HG03045 (cell line): ENCODE data around the gene SULT2B1.
"Not testable (repeated sequence)": the region's sequence is repeated elsewhere in the genome, so short reads cannot be mapped to it uniquely, and the experiment has no call there.

Experiments used
- ATAC-seq: cut with Tn5 transposase; IDR thresholded peaks from one replicate; pipeline ENCODE4 v1.9.1; 2021; ENCODE audit warnings: mild to moderate bottlenecking, moderate library complexity; ENCODE audit not compliant: unreplicated experiment

Gene SULT2B1

DNA sequence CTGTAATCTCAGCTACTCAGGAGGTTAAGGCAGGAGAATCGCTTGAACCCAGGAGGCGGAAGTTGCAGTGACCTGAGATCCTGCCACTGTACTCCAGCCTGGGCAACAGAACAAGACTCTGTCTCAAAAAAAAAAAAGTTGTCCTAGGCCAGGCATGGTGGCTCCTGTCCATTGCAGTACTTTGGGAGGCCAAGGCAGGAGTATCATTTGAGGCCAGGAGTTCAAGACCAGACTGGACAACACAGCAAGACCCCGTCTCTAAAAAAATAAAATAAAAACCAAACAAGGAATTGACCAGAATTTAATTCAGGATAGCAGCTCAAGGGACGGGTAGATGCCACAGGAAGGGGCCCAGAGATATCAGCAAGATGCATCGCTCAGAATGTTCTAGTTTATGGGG, 4.9 kb downstream of the SULT2B1 start:
- ATAC-seq: no peak

GRCh38 chr19:48558018-48558684, 6.2 kb downstream of the SULT2B1 start:
- ATAC-seq: no peak

GRCh38 chr19:48560095-48560530, 8.1 kb downstream of the SULT2B1 start:
- no peak for ATAC-seq

DNA sequence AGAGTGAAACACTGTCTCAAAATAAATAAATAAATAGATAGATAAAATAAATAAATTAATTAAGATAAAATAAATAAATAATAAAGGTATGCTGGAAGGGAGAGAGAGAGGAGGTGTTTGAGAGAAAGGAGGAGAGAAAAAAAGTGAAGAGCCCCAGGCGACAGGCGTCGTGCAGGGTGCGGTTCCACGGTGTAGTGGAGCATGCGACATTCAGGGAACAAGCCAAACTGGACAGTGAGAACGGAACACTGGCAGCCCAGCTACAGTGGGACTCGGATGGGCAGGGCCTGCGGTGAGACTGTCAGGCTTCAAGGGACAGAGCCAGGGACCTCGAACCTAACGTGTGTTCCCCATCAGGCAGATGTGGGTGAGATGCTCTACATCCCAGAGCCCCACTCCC, 9.4 kb downstream of the SULT2B1 start:
- ATAC-seq: no peak

- ATAC-seq: no peak
These were observed 13.1 kb downstream of the SULT2B1 start for GRCh38 chr19:48565090-48565489.

DNA sequence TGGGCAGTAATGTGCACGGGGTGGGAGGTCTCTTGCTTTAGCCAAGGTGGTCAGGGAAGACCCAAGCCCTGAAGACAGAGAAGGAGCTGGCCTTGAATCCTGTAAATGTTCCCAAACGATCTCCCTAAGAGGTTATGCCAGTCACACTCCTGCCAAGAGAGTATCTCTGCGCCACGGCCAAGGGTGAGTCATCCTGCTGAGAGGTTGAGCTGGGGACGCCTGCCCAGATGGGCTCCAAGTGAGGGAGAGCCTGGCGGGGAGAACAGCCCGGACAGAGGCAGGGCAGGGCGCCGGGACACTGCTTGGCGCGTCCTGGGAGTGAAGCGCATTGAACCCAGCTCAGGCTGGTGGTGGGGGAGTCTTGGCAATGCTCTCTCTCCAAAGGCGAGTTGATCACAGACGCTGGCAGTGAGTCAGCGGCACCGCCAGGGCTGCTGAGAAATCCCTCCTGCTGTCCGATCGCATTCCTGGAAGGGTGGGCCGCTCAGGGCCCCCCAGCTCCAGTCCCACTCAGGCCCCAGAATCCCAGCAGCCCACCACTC, 16.4 kb downstream of the SULT2B1 start:
- no peak for ATAC-seq

GRCh38 chr19:48569814-48570213, 17.8 kb downstream of the SULT2B1 start:
- ATAC-seq: no peak

- no peak for ATAC-seq
These were observed 19.6 kb downstream of the SULT2B1 start for GRCh38 chr19:48571378-48572162.

DNA sequence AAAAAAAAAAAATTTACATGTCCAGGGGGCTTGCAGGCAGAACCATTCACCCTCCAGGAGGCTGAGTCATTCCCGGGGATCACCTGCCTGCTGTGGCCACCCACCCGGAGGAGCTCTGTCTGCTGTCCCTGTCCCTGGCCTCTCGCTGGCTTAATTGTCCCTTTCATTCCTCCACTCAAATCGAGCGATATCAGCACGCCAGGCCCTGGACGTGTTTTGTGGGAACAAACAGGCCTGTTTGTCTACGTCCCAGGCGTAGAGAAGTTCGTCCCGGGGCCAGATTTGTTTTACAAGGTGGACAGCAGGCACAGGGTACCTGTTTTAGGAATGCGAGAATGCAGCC, 21.2 kb downstream of the SULT2B1 start:
- ATAC-seq: no peak

- ATAC-seq: no peak
These were observed 24.1 kb downstream of the SULT2B1 start for GRCh38 chr19:48575931-48576622.

GRCh38 chr19:48577908-48578307, 25.9 kb downstream of the SULT2B1 start:
- not testable (repeated sequence) for ATAC-seq

GRCh38 chr19:48578891-48579290, 26.9 kb downstream of the SULT2B1 start:
- no peak for ATAC-seq

GRCh38 chr19:48582168-48582567, 30.2 kb downstream of the SULT2B1 start:
- ATAC-seq: no peak

DNA sequence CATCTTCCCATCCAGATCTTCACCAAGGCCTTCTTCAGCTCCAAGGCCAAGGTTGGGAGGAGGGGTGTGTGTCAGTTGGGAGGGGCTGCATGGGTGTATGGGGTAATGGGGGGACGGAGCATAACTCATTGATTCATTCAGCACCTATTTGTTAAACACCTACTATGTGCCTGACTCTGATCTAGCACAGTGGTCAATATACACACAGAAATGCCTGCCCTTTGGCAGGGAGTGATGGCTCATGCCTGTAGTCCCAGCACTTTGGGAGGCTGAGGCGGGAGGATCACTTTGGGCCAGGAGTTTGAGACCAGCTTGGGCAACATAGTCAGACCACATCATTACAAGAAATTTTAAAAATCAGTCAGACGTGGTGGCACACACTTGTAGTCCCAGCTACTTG, 35.4 kb downstream of the SULT2B1 start:
- ATAC-seq: no peak

DNA sequence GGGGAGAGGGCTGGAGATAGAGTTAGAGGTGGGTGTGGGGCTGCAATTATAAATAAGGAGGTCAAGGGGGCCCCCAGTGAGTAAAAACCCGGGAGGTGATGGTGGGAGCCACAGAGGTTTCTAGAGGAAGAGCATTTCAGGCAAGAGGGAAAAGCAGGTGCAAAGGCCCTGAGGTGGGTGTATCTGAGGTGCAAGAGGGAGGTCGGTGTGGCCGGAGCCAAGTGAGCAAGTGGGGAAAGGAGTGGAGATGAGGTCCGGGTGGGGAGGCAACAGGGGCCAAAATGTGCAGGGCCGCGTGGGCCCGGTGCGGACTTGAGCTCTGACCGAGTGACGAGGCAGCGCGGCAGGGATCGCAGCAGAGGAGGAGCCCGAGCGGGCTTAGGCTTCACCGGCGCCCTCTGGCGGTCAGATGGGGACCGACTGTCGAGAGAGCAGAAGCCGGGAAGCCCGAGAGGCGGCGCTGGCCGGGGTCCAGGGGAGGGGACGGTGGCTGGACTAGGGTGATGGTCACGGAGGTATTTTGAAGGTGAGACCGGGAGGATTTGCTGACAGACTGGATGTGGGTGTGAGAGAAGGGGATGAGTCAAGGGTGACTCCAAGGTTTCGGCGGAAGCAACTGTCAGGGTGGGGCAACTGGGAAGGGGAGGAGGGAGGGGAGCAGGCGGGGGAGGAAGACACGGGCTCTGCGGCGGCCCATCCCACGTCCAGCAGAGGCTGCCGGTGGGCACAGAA, 36.9 kb downstream of the SULT2B1 start:
- ATAC-seq: no peak

DNA sequence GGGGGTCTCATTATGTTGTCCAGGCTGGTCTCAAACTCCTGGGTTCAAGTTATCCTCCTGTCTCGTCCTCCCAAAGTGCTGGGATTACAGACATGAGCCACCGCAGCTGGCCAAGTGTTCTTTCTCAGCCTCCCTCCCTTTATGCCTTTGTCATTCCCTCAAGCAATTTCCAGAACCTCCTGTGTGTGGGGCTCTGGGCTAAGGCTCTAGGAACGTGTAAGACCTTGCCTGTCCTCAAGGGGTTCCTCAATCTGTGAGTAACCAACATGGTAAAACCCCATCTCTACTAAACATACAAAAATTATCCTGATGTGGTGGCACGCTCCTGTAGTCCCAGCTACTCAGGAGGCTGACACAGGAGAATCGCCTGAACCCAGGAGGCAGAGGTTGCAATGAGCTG, 39.0 kb downstream of the SULT2B1 start:
- no peak for ATAC-seq

DNA sequence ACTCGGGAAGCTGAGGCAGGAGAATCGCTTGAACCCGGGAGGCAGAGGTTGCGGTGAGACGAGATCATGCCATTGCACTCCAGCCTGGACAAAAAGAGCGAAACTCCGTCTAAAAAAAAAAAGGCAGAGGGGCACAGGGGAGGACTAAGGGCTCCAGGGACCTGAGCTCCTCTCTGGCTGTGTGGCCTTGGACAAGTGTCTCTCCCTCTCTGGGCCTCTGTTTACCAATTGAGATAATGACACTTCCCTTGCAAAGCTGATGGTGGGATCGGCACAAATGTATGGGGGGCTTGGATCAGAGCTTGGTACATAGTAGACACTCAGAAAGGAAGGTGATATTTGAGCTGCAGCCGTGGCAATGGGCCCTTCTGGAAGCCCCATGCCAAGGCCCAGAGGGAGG, 43.2 kb downstream of the SULT2B1 start:
- no peak for ATAC-seq

- no peak for ATAC-seq
These were observed 43.9 kb downstream of the SULT2B1 start for GRCh38 chr19:48595833-48596232.

- no peak for ATAC-seq
These were observed 44.3 kb downstream of the SULT2B1 start for GRCh38 chr19:48596237-48596636.

DNA sequence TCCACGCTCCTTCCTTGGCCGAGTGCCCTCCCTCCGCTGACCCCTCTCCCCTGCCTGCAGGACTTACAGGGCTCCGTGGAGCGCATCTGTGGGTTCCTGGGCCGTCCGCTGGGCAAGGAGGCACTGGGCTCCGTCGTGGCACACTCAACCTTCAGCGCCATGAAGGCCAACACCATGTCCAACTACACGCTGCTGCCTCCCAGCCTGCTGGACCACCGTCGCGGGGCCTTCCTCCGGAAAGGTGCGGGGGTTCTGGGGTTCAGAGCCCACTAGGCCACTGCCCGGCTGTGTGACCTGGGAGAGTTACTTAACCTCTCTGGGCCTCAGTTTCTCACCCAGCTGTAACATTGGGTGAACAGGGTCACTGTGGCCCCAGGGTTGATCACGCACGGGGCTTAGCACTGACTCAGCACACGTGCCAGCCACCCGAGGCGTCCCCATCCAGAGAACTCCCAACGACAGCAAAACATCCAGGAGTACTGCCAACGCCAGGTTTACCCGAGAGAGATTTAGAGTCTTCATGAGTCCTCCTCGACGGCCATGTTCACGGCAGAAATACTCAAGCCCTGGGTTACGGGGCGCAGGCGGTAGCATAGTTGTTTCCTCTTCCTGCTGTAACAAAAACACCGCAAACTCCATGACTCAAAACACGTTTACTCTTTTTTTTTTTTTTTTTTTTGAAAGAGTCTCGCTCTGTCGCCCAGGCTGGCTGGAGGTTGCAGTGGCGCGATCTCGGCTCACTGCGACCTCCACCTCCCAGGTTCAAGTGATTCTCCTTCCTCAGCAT, 44.9 kb downstream of the SULT2B1 start:
- no peak for ATAC-seq
